Measurements from ENCODE around the gene VMA21. TPM values are rescaled to one million over a fixed set of nuclear protein-coding genes. Genes with fewer than 3 reads are reported as not detected.

The VMA21 gene, protein sequence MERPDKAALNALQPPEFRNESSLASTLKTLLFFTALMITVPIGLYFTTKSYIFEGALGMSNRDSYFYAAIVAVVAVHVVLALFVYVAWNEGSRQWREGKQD
- total RNA-seq, result 23.8 and 38.7 TPM in 2 replicates

DNA sequence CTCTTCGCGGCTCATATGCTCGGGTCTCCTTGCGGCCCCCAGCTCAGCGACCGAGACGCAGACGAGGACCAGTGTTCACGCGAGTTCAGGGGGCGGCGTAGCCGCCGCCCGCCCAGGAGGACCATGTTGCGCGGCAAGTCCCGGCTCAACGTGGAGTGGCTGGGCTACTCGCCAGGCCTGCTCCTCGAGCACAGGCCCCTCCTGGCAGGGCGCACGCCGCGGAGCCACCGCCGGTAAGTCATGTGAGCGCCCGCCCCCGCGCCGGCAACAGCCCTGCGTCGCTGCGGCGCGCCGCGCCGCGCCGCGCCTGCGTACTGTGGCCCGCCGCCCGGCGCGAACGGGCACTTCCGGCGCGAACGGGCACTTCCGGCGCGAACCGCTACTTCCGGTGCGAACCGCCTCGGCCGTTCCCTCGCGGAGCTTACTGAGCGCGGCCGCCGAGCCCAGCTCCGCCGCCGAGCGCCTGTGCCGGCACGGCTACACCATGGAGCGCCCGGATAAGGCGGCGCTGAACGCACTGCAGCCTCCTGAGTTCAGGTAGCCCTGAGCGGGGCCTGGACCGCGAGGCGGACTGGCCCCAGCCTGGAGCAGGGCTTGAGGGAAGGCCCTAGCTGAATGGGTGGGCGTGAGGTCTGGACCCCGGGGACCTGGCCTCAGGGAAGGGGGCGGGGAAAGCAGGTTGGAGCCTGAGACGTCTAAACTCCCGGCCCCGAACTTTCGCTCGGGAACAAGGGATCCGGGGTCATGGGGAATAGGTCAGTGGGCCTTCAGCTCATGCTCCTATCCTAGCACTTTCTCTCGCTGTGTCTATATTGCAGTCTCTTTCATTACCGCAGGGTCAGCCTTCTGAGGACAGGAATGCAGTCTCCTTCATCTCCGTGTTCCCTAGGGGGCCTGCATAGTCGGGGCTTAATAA, at the start of gene VMA21:
Gene VMA21 (plus strand): TSS at position 382 of the 916 bp plus-strand sequence. CDS start 103 bp downstream, at position 485.

Other genes with a start within 250 kb of the VMA21 start
- not detected in 2 replicates for gene GPR50, start 220.6 kb upstream of the VMA21 start, total RNA-seq
- not detected in 2 replicates for gene PASD1, start 166.5 kb downstream of the VMA21 start, total RNA-seq